ENCODE results near the gene HEATR1. TPM values are rescaled to one million over a fixed set of nuclear protein-coding genes. Genes with fewer than 3 reads are reported as not detected.
A peak's percentile ranks its signal among the peaks of the same experiment; 100 is the strongest.

HEATR1 gene
- total RNA-seq, 1 experiment from 2014 or later = 73.0 TPM

GRCh38 chr1:236603991-236604904, at the start of gene HEATR1 (continued):
- TF ChIP-seq TP53 (CRISPR knock-in tag; IDR thresholded peaks at IDR 0.05) = no peak
- 0 out of 2 replicates have a peak, but pooled peaks have one; percentile 47 for TF ChIP-seq E2F5 (CRISPR knock-in tag; IDR thresholded peaks at IDR 0.05)
- TF ChIP-seq GRHL2 (CRISPR knock-in tag; IDR thresholded peaks at IDR 0.05; ENCODE audit: insufficient replicate concordance, severe bottlenecking) = no peak
- peak; percentile 67; the same call in 1 of the 2 replicates for TF ChIP-seq GABPB1 (CRISPR knock-in tag; IDR thresholded peaks at IDR 0.05)
- TF ChIP-seq CREM (CRISPR knock-in tag; IDR thresholded peaks at IDR 0.05) = 0 out of 2 replicates have a peak, but pooled peaks have one; percentile 56
- TF ChIP-seq ZNF423 (CRISPR knock-in tag; IDR thresholded peaks at IDR 0.05) = no peak
- no peak for TF ChIP-seq ELF4 (CRISPR knock-in tag; IDR thresholded peaks at IDR 0.05; ENCODE audit: low read depth)
- no peak for TF ChIP-seq NR3C1 (CRISPR knock-in tag; conservative IDR thresholded peaks at IDR 0.05; ENCODE audit: low read depth)
- no peak for TF ChIP-seq RORB (CRISPR knock-in tag; IDR thresholded peaks at IDR 0.05)
- TF ChIP-seq EMX1 (CRISPR knock-in tag; IDR thresholded peaks at IDR 0.05) = no peak
- TF ChIP-seq FOXP1 (CRISPR knock-in tag; IDR thresholded peaks at IDR 0.05; ENCODE audit: borderline replicate concordance) = 0 out of 2 replicates have a peak, but pooled peaks have one; percentile 15
- no peak for TF ChIP-seq PRRX2 (CRISPR knock-in tag; IDR thresholded peaks at IDR 0.05)
- TF ChIP-seq, protein P1, sequence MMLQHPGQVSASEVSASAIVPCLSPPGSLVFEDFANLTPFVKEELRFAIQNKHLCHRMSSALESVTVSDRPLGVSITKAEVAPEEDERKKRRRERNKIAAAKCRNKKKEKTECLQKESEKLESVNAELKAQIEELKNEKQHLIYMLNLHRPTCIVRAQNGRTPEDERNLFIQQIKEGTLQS (CRISPR knock-in tag; conservative IDR thresholded peaks at IDR 0.05) = no peak

DNA sequence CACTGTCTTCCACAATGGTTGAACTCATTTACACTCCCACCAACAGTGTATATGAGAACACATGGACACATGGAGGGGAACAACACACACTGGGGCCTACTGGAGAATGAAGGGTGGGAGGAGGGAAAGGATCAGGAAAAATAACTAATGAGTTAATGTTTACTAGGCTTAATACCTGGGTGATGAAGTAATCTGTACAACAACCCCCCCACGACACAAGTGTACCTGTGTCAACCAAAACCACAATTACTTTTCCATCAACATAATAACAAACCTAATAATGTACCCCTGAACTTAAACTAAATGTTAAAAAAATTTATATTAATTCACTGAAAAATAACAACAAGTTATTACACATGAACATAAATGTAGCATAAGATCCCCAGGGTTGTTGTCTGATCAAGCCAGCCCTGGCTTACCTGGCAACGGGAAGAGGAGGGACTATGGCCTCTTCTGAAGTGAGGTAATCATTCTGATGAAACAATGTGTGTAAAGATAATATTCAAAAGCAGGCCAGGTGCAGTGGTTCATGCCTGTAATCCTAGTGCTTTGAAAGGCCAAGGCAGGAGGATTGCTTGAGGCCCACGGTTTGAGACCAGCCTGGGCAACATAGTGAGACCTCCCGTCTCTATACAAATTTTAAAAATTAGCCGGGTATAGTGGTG, 40.8 kb upstream of the HEATR1 start:
- Mint-ChIP-seq H3K9me3 (no peaks in the 10 kb centered on the region), H3K4me3 (no peak overlapping the region), H3K4me1 (no peaks in the 10 kb centered on the region), H3K27me3 (ENCODE audit: low read depth) (no peaks in the 10 kb centered on the region), H3K36me3 (no peaks in the 10 kb centered on the region), H3K27ac (no peak overlapping the region)
- POLR2A ChIA-PET = no interaction called here
- no peak for ATAC-seq
- DNase-seq (ENCODE audit: low spot score) = no peak
- CTCF ChIA-PET = no interaction called here
- no peak for TF ChIP-seq ZBTB43 (CRISPR knock-in tag; IDR thresholded peaks at IDR 0.05)
- TF ChIP-seq FOXJ3 (CRISPR knock-in tag; IDR thresholded peaks at IDR 0.05; ENCODE audit: borderline replicate concordance) = no peak
- no peak for TF ChIP-seq NFATC4 (CRISPR knock-in tag; IDR thresholded peaks at IDR 0.05)
- no peak for TF ChIP-seq JAZF1 (CRISPR knock-in tag; IDR thresholded peaks at IDR 0.05)
- TF ChIP-seq MYBL2 (CRISPR knock-in tag; IDR thresholded peaks at IDR 0.05) = no peak
- TF ChIP-seq CBFB (CRISPR knock-in tag; IDR thresholded peaks at IDR 0.05; ENCODE audit: low read depth) = no peak
- no peak for TF ChIP-seq ERG (CRISPR knock-in tag; IDR thresholded peaks at IDR 0.05)
- no peak for TF ChIP-seq ZSCAN18 (CRISPR knock-in tag; IDR thresholded peaks at IDR 0.05)
- TF ChIP-seq HMGA2 (CRISPR knock-in tag; IDR thresholded peaks at IDR 0.05) = no peak
- TF ChIP-seq ZNF281 (CRISPR knock-in tag; IDR thresholded peaks at IDR 0.05) = no peak
- TF ChIP-seq ZNF425 (CRISPR knock-in tag; conservative IDR thresholded peaks at IDR 0.05) = no peak

All from WTC11 (cell line).